ENCODE measurements around the gene SMAP1. TPM values are rescaled to one million over a fixed set of nuclear protein-coding genes. Genes with fewer than 3 reads are reported as not detected.
"Not testable (repeated sequence)": the region's sequence is repeated elsewhere in the genome, so short reads cannot be mapped to it uniquely, and the experiment has no call there.

The SMAP1 gene
- total RNA-seq, 1 experiment from 2014 or later: 36.1 TPM

GRCh38 chr6:70739534-70739933 lies 71.9 kb downstream of the SMAP1 start:
- DNase-seq: no peak
- Mint-ChIP-seq H3K27ac (ENCODE audit: unreplicated experiment) (no peak overlapping the region), H3K36me3 (ENCODE audit: insufficient read depth, unreplicated experiment) (peaks cover 31% of the 10 kb centered on the region), H3K27me3 (ENCODE audit: insufficient read depth, unreplicated experiment) (no peaks in the 10 kb centered on the region), H3K4me3 (ENCODE audit: unreplicated experiment) (no peak overlapping the region), H3K9me3 (ENCODE audit: unreplicated experiment) (peaks cover 11% of the 10 kb centered on the region), H3K4me1 (ENCODE audit: low read depth, unreplicated experiment) (no peaks in the 10 kb centered on the region)
- CTCF ChIA-PET: no interaction called here
- intact Hi-C loops (cut with micrococcal nuclease; ENCODE audit: unreplicated experiment): no loop called here
- TF ChIP-seq CTCF (IDR thresholded peaks at IDR 0.05; ENCODE audit: insufficient read depth in 1 of 2, low read depth in 1 of 2, low read length in 1 of 2, severe bottlenecking in 1 of 2, unreplicated experiment in 1 of 2): no peak
- H3K27me3 ChIP-seq (replicated peaks; ENCODE audit: control insufficient read depth, insufficient read depth, low read length): no peaks in the 10 kb centered on the region
- POLR2A ChIA-PET: no interaction called here
- no peaks in the 10 kb centered on the region; the same call in 1 of the 2 replicates for H3K9me3 ChIP-seq
- no TSS peak for BruUV-seq (replicated peaks)
- no peak overlapping the region for H3K4me3 ChIP-seq (ENCODE audit: low read depth, low read length)
- no peaks in the 10 kb centered on the region for H3K4me1 ChIP-seq
- H3K36me3 ChIP-seq (ENCODE audit: control insufficient read depth, insufficient read depth, low read length): no peaks in the 10 kb centered on the region

- CTCF ChIA-PET; intact Hi-C loops (cut with micrococcal nuclease; ENCODE audit: unreplicated experiment): not testable (repeated sequence)
These were observed 73.1 kb downstream of the SMAP1 start for GRCh38 chr6:70740746-70741145.

GRCh38 chr6:70742462-70742861 lies 74.8 kb downstream of the SMAP1 start:
- H3K4me3 Mint-ChIP-seq (ENCODE audit: unreplicated experiment); BruUV-seq (replicated peaks); H3K4me1 ChIP-seq; intact Hi-C loops (cut with micrococcal nuclease; ENCODE audit: unreplicated experiment); H3K4me1 Mint-ChIP-seq (ENCODE audit: low read depth, unreplicated experiment); H3K36me3 ChIP-seq (ENCODE audit: control insufficient read depth, insufficient read depth, low read length); H3K27me3 Mint-ChIP-seq (ENCODE audit: insufficient read depth, unreplicated experiment); H3K27ac Mint-ChIP-seq (ENCODE audit: unreplicated experiment); CTCF ChIA-PET; POLR2A ChIA-PET; H3K4me3 ChIP-seq (ENCODE audit: low read depth, low read length); DNase-seq; H3K9me3 ChIP-seq; H3K27me3 ChIP-seq (replicated peaks; ENCODE audit: control insufficient read depth, insufficient read depth, low read length): not testable (repeated sequence)
- H3K36me3 Mint-ChIP-seq (ENCODE audit: insufficient read depth, unreplicated experiment): peaks cover 31% of the 10 kb centered on the region
- H3K9me3 Mint-ChIP-seq (ENCODE audit: unreplicated experiment): peaks cover 11% of the 10 kb centered on the region

More at GRCh38 chr6:70740746-70741145, 73.1 kb downstream of the SMAP1 start:
- H3K4me3 ChIP-seq (ENCODE audit: low read depth, low read length); H3K9me3 ChIP-seq; H3K4me1 ChIP-seq; H3K27me3 Mint-ChIP-seq (ENCODE audit: insufficient read depth, unreplicated experiment); POLR2A ChIA-PET; DNase-seq; H3K27ac Mint-ChIP-seq (ENCODE audit: unreplicated experiment); H3K4me1 Mint-ChIP-seq (ENCODE audit: low read depth, unreplicated experiment); BruUV-seq (replicated peaks); H3K27me3 ChIP-seq (replicated peaks; ENCODE audit: control insufficient read depth, insufficient read depth, low read length); H3K36me3 ChIP-seq (ENCODE audit: control insufficient read depth, insufficient read depth, low read length); H3K4me3 Mint-ChIP-seq (ENCODE audit: unreplicated experiment): not testable (repeated sequence)
- Mint-ChIP-seq H3K36me3 (ENCODE audit: insufficient read depth, unreplicated experiment) (peaks cover 31% of the 10 kb centered on the region), H3K9me3 (ENCODE audit: unreplicated experiment) (peaks cover 11% of the 10 kb centered on the region)

- Histone ChIP-seq H3K9me3 (no peaks in the 10 kb centered on the region), H3K4me3 (ENCODE audit: low read depth, low read length) (no peak overlapping the region), H3K36me3 (ENCODE audit: control insufficient read depth, insufficient read depth, low read length) (no peaks in the 10 kb centered on the region), H3K4me1 (no peaks in the 10 kb centered on the region), H3K27me3 (replicated peaks; ENCODE audit: control insufficient read depth, insufficient read depth, low read length) (no peaks in the 10 kb centered on the region)
- DNase-seq: no peak
- no TSS peak for BruUV-seq (replicated peaks)
- no peaks in the 10 kb centered on the region for H3K4me1 Mint-ChIP-seq (ENCODE audit: low read depth, unreplicated experiment)
- peaks cover 8% of the 10 kb centered on the region for H3K36me3 Mint-ChIP-seq (ENCODE audit: insufficient read depth, unreplicated experiment)
- no peaks in the 10 kb centered on the region for H3K27me3 Mint-ChIP-seq (ENCODE audit: insufficient read depth, unreplicated experiment)
- intact Hi-C loops (cut with micrococcal nuclease; ENCODE audit: unreplicated experiment): no loop called here
- CTCF ChIA-PET: no interaction called here
- H3K9me3 Mint-ChIP-seq (ENCODE audit: unreplicated experiment): no peaks in the 10 kb centered on the region
- no peak for TF ChIP-seq CTCF (IDR thresholded peaks at IDR 0.05; ENCODE audit: insufficient read depth in 1 of 2, low read depth in 1 of 2, low read length in 1 of 2, severe bottlenecking in 1 of 2, unreplicated experiment in 1 of 2)
- H3K4me3 Mint-ChIP-seq (ENCODE audit: unreplicated experiment): no peak overlapping the region
- POLR2A ChIA-PET: no interaction called here
- H3K27ac Mint-ChIP-seq (ENCODE audit: unreplicated experiment): no peak overlapping the region
These were observed 86.2 kb downstream of the SMAP1 start for GRCh38 chr6:70753870-70754380.

All from Caco-2 (cell line).